ELR (cell line): ENCODE measurements around the gene TFAP2C.
"Not testable (repeated sequence)": the region's sequence is repeated elsewhere in the genome, so short reads cannot be mapped to it uniquely, and the experiment has no call there.

Experiments
- DNase-seq: peaks from one replicate; pipeline ENCODE4 v3.0.0-alpha.2; 2015; ENCODE audit warnings: low read depth

TFAP2C gene

DNA sequence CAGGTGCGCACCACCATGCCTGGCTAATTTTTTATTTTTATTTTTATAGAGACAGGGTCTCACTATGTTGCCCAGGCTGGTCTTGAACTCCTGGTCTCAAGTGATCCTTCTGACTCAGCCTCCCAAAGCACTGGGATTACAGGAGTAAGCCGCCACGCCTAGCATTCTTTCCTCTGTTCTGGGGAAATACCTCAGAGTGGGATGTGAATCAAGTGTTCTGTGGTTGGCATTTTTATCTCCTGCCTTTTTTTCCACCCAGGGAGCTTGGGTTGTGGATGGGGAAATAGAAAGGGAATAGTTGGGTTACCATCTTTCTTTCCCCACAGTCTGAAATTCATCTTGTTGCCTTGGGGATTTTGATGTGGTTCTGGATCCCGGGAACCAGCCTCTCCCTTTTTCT is 24.1 kb downstream of the TFAP2C start:
- DNase-seq: peak; percentile 41

GRCh38 chr20:56656632-56657031 is 27.5 kb downstream of the TFAP2C start:
- DNase-seq: peak; percentile 50

GRCh38 chr20:56657879-56658278 is 28.8 kb downstream of the TFAP2C start:
- no peak for DNase-seq

GRCh38 chr20:56658341-56658947 is 29.3 kb downstream of the TFAP2C start:
- not testable (repeated sequence) for DNase-seq

DNA sequence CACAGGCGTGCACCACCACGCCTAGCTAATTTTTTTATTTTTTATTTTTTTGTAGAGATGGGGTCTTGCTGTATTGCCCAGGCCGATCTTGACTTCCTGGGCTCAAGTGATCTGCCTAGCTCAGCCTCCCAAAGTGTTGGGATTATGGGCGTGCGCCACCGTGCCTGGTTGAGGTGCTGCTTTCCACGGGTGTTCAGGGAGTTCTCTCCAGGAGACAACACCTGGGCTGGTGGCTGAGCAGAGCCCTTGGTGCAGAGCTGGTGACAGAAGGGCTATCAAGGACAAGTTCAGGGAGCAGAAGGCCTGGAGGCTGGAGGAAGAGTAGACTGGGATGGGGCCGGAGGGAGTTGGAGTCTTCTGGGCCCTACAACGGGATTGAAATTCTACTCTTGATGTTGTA is 34.6 kb downstream of the TFAP2C start:
- DNase-seq: no peak

GRCh38 chr20:56664796-56665195 is 35.7 kb downstream of the TFAP2C start:
- DNase-seq: no peak

DNA sequence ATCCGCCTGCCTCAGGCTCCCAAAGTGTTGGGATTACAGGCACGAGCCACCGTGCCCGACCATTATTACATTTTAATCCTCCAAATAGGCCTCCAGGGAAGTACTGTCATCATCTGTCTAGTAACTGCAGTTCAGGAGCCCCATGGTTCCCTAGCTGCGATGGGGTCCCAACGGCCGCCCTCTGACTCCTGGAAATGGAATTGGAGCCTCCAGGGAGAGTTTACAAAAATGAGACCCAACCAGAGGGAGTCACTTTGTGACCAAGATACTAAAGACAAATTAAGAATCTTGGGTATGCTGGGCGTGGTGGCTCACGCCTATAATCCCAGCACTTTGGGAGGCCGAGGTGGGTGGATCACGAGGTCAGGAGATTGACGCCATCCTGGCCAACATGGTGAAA is 36.7 kb downstream of the TFAP2C start:
- DNase-seq: no peak

- DNase-seq: no peak
Observed at GRCh38 chr20:56673450-56673849, 44.3 kb downstream of the TFAP2C start.

DNA sequence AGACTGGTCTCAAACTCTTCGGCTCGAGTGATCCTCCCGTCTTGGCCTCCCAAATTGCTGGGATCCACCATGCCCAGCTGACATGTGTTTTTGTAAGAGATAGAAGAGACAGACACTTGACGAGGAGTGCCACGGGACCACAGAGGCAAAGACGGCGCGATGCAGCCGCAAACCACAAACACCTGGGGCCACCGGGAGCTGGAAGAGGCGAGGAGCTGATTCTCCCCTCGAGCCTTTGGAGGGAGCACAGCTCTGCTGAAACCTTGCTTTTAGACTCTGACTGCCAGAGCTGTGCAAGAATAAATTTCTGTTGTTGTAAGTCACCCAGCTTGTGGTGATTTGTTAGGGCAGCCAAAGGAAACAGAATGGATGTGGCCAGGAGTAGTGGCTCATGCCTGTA is 46.9 kb downstream of the TFAP2C start:
- DNase-seq: no peak

GRCh38 chr20:56676679-56677078 is 47.6 kb downstream of the TFAP2C start:
- no peak for DNase-seq

DNA sequence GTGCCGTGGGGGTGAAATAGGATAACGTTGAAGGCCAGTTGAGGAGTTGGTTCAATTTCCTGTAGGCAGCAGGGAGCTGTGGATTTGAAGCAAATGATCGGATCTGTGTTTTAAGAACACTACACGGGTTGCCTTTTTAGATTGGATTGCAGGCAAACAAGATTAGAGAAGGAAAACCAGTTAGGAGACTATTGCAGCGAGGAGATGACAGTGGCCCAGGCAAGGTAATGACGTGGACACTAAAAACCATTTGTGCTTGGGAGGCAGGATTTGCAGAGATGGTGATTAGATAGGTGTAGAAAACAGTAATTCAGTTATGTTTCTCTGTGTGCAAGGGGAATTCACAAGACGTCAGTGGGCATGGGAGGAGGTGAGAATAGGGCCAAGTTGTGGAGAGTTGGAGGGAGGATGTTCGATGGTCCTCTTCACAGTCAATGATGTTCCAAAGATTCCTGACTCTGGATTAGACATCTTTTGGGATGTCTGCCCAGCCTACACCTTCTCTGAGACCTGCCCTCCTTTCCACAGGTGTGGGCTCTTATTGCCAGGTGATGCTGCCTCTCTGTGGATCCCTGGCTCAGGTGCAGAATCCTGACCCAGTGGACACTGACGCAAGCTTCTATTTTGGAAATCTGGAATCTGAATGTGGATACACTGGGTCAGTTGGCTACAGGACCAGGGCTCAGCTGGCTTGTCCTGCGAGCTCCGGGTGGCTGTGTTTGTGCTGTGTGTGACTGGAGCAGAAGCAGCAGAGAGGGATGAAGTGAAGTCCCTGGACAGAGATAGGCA is 54.2 kb downstream of the TFAP2C start:
- no peak for DNase-seq

- DNase-seq: no peak
Observed at GRCh38 chr20:56685879-56686278, 56.8 kb downstream of the TFAP2C start.

- DNase-seq: no peak
Observed at GRCh38 chr20:56687061-56687460, 58.0 kb downstream of the TFAP2C start.

DNA sequence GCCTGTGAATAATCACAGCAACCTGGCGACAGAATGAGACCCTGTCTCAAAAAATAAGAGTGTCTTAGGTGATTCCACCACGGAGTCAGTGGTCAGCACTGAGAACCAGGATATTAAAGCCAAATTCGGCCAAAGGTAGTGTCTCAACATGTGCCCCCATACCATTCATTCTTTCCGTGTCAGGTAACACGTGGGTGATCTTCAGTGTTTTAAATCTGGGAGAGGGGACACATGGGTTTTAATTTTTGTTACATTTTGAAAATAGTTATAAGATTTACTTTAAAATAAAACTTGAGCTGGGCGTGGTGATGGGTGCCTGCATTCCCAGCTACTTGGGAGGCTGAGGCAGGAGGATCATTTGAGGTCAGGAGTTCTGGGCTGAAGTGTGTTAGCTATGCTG is 59.0 kb downstream of the TFAP2C start:
- DNase-seq: no peak
